IMR-90 (cell line): ENCODE results near the gene CYYR1.

Experiments
- BHLHE40 ChIP-seq: fragments of 150-350 bp; IDR thresholded peaks from 2 replicates; pipeline ENCODE4 v1.6.1; 2016; ENCODE audit warnings: mild to moderate bottlenecking, low read depth, low read length
- MAZ ChIP-seq: IDR thresholded peaks from 2 replicates; pipeline ENCODE4 v1.6.1; 2012; ENCODE audit warnings: low read depth, mild to moderate bottlenecking, low read length, improper control_type of control experiment, moderate library complexity, borderline replicate concordance
- POLR2A ChIP-seq: IDR thresholded peaks from 2 replicates; pipeline ENCODE4 v1.6.1; 2012; ENCODE audit warnings: mild to moderate bottlenecking, low read depth, low read length
- RAD21 ChIP-seq: IDR thresholded peaks from 2 replicates; pipeline ENCODE4 v1.6.1; 2012; ENCODE audit warnings: low read length, improper control_type of control experiment
- RFX5 ChIP-seq: IDR thresholded peaks from 2 replicates; pipeline ENCODE4 v1.8.0; 2012; ENCODE audit warnings: low read depth, mild to moderate bottlenecking, low read length, moderate library complexity
- SMC3 ChIP-seq: fragments of 150-350 bp; IDR thresholded peaks from 2 replicates; pipeline ENCODE4 v1.6.1; 2016; ENCODE audit warnings: low read depth, mild to moderate bottlenecking, antibody characterized with exemption, low read length, moderate library complexity
- TF ChIP-seq, protein P1 (sequence below): conservative IDR thresholded peaks from 2 replicates; pipeline ENCODE4 v1.5.1; 2012; ENCODE audit warnings: mild to moderate bottlenecking, low read depth, low read length, improper control_type of control experiment

DNA sequence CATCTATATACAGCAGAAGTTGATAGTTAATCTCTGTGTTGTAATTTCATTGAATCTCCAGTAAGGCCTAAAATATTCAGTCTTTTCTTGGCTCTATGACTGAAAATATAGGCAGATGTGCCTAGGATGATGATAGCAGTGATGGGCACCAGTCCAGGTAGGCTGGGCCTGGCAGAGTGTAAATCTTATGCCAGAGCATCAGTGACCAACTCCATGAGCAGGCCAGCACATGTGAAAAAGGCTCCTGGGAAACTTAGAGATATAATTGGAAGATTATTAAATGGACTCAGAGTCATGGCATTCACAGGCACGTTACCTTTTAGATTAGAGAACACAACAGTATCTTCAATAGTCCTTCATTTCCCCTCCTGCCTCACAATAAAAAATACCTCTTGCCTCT lies 20.7 kb upstream of the CYYR1 start:
- TF ChIP-seq SMC3 (no peak), POLR2A (no peak), RAD21 (no peak), MAZ (no peak), RFX5 (no peak), BHLHE40 (no peak)
- TF ChIP-seq, protein P1, sequence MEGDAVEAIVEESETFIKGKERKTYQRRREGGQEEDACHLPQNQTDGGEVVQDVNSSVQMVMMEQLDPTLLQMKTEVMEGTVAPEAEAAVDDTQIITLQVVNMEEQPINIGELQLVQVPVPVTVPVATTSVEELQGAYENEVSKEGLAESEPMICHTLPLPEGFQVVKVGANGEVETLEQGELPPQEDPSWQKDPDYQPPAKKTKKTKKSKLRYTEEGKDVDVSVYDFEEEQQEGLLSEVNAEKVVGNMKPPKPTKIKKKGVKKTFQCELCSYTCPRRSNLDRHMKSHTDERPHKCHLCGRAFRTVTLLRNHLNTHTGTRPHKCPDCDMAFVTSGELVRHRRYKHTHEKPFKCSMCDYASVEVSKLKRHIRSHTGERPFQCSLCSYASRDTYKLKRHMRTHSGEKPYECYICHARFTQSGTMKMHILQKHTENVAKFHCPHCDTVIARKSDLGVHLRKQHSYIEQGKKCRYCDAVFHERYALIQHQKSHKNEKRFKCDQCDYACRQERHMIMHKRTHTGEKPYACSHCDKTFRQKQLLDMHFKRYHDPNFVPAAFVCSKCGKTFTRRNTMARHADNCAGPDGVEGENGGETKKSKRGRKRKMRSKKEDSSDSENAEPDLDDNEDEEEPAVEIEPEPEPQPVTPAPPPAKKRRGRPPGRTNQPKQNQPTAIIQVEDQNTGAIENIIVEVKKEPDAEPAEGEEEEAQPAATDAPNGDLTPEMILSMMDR: no peak
